ENCODE measurements around the gene CYREN.
"Not testable (repeated sequence)": the region's sequence is repeated elsewhere in the genome, so short reads cannot be mapped to it uniquely, and the experiment has no call there.

The CYREN gene

GRCh38 chr7:135175931-135176330 lies 5.4 kb upstream of the CYREN start:
- DNase-seq = no peak

- DNase-seq = no peak
Observed at GRCh38 chr7:135174941-135175340, 4.4 kb upstream of the CYREN start.

DNA sequence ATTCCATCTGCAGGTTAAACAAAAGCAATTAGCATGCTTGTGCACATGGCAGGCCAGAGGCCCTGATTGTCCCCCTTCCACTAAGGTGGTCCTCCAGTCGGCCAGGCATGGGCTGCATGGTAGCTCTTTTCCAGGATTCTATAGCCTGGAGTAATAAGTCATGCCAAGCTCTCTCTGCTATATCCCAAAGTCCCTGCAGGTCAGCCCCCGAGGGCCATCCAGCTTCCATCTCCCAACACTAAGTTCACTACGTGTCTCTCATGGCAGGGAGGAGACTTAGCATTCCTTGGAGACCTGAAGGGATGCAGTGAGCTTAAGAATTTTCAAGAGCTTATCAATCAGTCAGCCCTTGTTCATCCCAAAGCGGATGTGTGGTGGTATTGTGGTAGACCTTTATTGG lies 3.4 kb upstream of the CYREN start:
- DNase-seq = not testable (repeated sequence)

DNA sequence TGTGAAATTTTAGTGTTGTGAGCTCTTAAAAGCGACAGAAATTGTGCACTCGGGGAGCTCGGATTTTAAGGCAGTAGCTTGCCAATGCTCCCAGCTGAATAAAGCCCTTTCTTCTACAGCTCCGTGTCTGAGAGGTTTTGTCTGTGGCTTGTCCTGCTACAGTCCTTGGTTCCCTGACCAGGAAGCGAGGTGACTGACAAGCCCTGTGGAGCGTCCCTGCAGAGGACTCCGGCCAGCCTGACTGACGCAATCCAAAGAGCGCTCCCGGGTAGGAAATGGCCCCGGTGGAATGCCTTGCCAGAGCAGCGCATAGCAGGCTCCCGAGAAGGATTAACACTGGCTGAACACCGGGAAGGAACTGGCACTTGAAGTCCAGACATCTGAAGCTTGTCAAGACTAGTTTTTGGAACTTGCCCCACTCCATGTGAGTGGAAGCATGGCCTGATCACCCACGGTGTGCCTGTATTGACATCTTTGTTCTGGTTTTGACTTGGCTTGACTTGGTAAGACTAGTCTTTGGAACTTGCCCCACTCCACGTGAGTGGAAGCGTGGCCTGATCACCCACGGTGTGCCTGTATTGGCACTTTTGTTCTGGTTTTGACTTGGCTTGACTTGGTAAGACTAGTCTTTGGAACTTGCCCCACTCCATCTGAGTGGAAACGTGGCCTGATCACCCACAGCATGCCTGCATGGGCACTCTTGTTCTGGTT lies 1.2 kb upstream of the CYREN start:
- not testable (repeated sequence) for DNase-seq

- DNase-seq = not testable (repeated sequence)
Observed at GRCh38 chr7:135170998-135171481, 533 bp upstream of the CYREN start.

- DNase-seq = no peak
Observed at GRCh38 chr7:135169964-135170273, 588 bp downstream of the CYREN start.

DNA sequence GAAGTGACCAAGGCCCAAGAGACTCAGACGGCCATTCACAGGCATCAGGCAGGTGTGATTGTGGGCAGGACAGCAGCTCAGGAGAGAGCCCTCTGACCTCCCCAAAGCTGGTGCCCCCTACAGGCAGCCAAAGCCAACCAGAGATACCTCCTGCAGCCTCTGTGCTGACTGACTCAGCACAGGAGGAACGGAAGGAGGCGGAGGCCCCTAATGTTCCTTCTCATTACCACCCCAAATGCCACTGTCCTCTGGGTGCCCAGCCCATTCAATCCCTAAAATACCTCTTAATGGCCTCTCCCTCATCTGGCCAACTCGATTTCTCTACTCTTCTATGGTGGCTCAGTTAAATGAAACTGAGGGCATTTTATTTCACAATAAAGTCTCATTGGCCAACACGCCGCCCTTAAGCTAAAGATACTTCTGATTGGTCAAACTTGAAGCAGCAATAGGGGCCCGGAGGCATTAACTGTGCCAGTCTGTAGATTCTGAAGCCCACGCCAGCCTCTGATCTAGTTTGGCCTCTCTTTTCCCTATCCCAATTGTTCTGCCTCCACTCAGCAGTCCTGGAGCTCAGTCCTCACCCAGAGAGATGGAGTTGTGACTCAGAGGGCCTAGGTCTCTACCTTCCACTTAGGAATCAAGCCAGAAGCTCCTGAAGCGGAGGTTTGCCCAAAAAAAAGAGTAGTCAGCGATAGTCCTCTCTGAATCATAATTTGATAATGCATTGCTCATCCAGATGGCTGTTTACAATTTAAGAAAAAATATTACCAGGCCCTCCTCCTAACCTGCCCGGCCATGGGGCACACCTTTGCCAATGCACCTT lies 1.2 kb downstream of the CYREN start:
- DNase-seq = no peak

DNA sequence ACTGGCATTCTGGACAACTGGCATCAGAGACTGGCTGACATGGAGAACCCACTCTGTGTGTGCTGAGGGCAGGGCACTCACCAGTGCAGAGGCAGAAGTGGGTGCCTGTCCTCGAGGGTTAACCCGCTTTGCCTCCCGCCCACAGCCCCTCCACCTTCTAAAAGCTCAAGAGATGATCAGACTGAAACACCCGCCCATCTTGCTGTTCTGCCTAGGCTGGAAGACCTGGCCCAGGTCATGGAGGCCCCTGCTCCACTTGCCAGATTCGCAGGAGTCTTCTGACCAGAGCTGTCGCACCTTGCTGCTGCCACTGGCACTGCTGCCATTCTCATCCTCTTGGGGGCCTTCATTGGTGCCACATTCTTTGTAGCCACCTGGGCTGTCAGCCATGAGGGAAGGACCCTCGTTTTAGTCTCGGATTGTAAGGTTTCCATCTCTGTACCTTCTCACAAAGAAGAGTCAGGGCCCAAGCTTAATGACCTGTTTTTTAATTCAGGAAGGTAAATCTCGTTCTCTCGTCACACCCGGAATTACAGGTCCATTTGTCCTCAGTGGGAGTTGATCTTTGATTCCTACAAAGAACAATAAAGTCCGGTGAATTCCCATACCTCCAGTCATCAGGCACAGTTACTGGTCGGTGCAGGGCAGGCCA lies 1.9 kb downstream of the CYREN start:
- no peak for DNase-seq

DNA sequence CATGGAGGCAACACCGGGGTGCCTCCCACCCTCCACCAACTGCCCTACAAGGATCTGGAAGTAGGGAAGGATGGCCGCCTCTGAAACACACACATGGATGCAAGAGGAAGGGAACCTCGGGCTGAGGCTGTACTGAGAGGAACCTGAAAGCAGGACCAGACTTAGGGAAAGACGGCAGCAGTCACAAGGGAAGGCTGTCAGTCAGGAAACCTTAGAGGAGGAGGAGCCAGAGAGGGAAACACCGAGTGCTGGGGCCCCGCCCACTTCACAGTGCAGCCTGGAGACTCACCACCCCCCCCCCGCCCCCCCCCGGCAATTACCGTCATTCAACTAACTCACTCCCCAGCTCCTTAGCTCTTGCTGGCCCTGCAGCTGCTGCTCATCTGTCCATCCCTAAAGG lies 2.5 kb downstream of the CYREN start:
- no peak for DNase-seq

DNA sequence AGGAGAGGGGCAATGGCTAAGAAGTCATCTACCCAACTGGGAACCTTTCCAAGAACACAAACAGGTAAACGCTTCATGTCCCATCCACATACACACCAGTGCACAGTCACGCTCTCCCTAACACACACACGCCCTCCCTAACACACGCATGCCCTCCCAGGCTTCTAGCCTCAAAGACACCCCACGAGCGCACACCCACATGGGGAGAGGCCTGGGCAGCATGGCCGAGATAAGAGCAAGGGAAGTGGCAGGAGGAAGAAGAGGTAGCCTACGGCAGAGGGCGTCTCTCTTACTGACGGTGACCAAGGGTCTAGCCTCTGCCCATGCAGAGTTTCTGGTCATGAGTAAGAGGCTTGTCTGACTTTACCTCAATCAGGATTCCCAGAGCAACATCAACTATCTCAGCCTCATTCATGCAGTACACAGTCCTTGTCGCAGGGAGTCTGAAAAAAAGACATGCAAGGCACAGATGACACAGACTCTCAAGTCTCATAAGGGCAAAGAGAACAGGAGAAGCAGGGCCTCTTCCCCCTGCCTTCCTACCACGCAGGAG lies 3.1 kb downstream of the CYREN start:
- DNase-seq = no peak

GRCh38 chr7:135166338-135166990 lies 4.0 kb downstream of the CYREN start:
- no peak for DNase-seq

GRCh38 chr7:135165862-135166261 lies 4.6 kb downstream of the CYREN start:
- DNase-seq = no peak

DNA sequence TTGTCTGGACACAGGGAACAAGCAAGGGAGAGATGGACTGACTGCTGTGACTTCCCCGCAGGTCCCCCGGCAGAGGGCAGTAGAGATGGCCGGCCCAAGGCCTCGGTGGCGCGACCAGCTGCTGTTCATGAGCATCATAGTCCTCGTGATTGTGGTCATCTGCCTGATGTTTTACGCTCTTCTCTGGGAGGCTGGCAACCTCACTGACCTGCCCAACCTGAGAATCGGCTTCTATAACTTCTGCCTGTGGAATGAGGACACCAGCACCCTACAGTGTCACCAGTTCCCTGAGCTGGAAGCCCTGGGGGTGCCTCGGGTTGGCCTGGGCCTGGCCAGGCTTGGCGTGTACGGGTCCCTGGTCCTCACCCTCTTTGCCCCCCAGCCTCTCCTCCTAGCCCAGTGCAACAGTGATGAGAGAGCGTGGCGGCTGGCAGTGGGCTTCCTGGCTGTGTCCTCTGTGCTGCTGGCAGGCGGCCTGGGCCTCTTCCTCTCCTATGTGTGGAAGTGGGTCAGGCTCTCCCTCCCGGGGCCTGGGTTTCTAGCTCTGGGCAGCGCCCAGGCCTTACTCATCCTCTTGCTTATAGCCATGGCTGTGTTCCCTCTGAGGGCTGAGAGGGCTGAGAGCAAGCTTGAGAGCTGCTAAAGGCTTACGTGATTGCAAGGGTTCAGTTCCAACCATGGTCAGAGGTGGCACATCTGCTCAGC lies 6.0 kb downstream of the CYREN start:
- no peak for DNase-seq

GRCh38 chr7:135162382-135163001 lies 8.0 kb downstream of the CYREN start:
- no peak for DNase-seq

DNA sequence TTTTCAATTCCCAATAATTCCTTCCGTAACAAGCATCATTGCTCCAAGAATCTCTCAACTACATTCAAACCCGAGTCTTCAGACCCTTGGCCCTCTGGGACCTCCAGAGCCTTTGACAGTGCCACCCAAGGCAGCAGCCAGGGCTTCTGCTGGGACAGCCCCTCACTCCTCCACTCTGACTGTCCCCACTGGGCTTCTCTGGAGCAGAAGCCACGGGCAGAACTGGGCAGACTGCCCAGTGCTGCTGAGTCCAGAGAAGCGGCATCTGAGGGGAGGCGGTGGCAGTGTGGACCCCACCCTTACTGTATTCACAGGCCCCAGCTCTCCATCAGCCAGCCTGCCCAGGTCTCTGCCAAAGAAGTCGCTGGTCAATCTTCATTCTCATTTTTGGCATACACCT lies 8.8 kb downstream of the CYREN start:
- no peak for DNase-seq

- DNase-seq = no peak
Observed at GRCh38 chr7:135160858-135161653, 9.5 kb downstream of the CYREN start.

DNA sequence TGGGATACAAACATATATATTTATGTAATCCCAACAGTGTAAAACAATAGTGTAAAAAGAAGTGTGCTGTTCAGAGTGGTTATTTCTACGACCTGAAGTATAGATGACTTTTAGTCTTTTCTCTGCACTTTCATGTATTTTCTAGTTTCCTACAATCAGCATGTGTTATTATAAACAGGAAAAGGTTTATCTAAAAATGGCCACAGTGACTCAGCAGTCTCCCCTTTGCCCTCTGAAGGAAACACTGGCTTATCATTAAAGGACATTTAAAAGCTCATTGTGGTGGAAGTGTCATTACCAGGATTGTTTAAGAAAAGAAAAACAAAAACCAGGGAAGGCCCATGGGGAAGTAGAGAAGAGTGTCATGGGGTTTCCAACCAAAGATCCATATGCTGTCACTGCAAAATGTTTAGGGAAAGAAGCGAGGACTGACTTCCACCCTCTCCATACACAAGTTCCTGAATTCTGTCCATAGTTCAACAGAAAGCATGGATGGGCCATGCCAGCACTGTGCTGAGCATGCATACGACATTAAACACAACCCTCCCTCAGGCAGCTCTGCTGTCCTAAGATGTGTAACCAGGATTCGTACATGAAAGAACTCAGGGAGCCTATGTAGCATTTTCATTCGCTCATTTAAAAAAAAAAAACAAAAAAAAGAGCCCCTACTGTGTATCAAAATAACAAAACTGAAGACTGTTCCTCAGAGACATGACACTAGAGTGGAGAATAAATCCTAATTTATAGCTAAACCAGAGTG lies 10.2 kb downstream of the CYREN start:
- no peak for DNase-seq

DNA sequence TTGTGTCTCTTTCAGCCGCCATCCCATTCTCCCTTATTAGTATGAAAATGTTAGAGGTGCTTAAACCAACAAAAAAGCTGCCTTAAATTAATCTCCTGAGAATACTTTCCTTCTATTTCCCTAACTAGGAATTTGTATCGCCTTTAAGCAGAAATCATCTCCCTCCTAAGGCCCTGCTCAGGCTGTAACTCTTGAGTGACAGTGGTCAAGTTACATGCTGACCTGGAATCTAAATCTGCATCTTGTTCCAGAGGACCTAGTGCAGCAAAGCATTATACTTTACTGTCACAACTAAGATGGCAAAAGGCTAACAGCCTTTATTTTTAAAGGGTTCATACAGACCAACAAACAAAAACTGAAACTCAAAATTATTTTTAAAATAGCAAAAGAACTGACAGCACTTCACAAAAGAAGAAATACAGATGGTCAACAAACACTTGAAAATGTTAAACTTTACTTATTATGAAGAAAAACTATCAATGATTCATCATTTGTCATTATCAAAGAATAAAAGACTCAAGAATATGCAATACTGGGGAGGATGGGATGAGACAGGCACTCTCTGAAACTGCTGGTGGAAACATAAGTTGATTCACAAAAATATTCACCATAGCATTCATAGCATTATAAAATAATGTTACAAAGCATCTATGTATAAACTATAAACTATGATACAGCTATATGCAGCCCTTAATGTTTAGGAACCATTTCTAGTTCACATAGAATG lies 11.0 kb downstream of the CYREN start:
- DNase-seq = no peak

GRCh38 chr7:135158874-135159273 lies 11.6 kb downstream of the CYREN start:
- DNase-seq = no peak

Measured in NCI-H1048 (cell line).